Brain microvascular endothelial cell (primary cell): ENCODE results near the gene SLC22A15.

ENCODE experiments used
- DNase-seq: peaks from one replicate; pipeline ENCODE4 v3.0.0-alpha.2; 2020
- H3K27ac ChIP-seq: fragments of 250-450 bp; sonication (Bioruptor Pico); 2 replicates; pipeline ENCODE4 v1.5.1; 2020; ENCODE audit warnings: mild to moderate bottlenecking, moderate library complexity
- H3K27me3 ChIP-seq: fragments of 250-450 bp; sonication (Bioruptor Pico); replicated peaks from 2 replicates; pipeline ENCODE4 v1.5.1; 2020; ENCODE audit warnings: mild to moderate bottlenecking
- H3K36me3 ChIP-seq: fragments of 250-450 bp; sonication (Bioruptor Pico); replicated peaks from 2 replicates; pipeline ENCODE4 v1.5.1; 2020; ENCODE audit warnings: mild to moderate bottlenecking
- H3K4me3 ChIP-seq: 2 replicates; pipeline ENCODE4 v1.5.1; 2011; ENCODE audit warnings: low read depth, mild to moderate bottlenecking, control low read depth, low read length, moderate library complexity
- CTCF ChIP-seq: IDR thresholded peaks from 2 replicates; pipeline ENCODE4 v1.5.1; 2011; ENCODE audit warnings: low read depth, mild to moderate bottlenecking, moderate library complexity, low read length, control low read depth, inconsistent platforms; ENCODE audit errors: missing control alignments
- in situ Hi-C: cut with HindIII; loops from 2 replicates; pipeline ENCODE4 v1.10.0; 2017; ENCODE audit warnings: low sequenced_read_pairs, low pct_ligation_motif_present

Gene SLC22A15

DNA sequence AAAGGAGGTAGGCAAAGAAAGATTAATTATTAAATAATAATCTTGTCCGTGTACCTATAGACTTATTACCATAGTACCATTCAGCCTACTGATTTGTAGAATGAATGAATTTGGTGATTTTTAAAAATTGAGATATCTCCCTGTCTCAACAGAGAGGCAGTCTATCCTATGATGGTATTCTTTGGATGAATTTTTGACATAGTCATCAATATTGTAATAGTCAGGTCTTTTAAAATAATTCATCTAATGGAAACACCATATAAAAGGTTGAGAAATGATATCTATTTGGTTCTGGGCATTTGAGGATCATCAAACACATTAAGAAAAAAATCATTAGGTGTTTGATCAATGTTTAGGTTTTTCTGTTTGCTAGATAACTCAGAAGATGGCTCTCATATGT lies 99.3 kb downstream of the SLC22A15 start:
- Histone ChIP-seq H3K27me3 (no peaks in the 10 kb centered on the region), H3K27ac (no peak overlapping the region), H3K4me3 (no peak overlapping the region), H3K36me3 (no peaks in the 10 kb centered on the region)
- DNase-seq = no peak
- no peak for TF ChIP-seq CTCF
- in situ Hi-C loops = no loop called here

DNA sequence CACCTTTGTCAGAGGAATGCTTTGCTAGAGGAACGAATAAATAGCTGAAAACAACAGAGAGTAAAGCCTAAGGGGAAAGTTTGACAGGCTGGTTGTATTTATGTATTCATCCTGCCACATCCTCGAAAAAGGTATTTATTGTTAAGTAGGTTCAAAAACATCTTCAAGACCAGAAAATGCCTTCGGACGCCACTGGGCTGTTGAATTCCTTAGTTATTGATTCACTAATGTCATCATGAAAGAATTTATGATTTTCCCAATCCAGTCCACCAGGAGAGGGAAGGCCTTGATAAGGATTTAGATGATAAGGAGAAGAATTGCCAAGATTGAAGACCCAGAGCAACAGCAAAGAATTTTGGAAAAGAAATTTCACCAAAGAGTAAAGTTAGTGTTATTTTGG lies 99.7 kb downstream of the SLC22A15 start:
- Histone ChIP-seq H3K27ac (no peak overlapping the region), H3K27me3 (no peaks in the 10 kb centered on the region), H3K36me3 (no peaks in the 10 kb centered on the region), H3K4me3 (no peak overlapping the region)
- peak; percentile 2 for DNase-seq
- no peak for TF ChIP-seq CTCF
- in situ Hi-C loops = no loop called here

DNA sequence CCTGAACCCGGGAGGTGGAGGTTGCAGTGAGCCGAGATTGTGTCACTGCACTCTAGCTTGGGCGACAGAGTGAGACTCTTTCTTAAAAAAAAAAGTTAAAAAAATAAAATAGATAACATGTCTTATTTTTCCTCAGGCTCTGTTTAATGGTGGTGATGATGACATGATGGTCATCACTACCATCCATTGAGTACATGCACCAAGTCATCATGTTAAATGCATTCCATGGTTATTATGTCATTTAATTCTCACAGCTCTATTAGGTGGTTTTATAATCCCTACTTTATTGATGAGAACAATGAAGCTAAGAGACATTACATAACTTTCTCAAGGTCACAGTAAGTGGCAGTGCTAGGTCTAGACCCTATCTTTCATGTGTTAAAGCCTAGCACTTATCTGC lies 100.5 kb downstream of the SLC22A15 start:
- Histone ChIP-seq H3K36me3 (no peaks in the 10 kb centered on the region), H3K27ac (no peak overlapping the region), H3K27me3 (no peaks in the 10 kb centered on the region), H3K4me3 (no peak overlapping the region)
- TF ChIP-seq CTCF = no peak
- DNase-seq = no peak
- in situ Hi-C loops = no loop called here

DNA sequence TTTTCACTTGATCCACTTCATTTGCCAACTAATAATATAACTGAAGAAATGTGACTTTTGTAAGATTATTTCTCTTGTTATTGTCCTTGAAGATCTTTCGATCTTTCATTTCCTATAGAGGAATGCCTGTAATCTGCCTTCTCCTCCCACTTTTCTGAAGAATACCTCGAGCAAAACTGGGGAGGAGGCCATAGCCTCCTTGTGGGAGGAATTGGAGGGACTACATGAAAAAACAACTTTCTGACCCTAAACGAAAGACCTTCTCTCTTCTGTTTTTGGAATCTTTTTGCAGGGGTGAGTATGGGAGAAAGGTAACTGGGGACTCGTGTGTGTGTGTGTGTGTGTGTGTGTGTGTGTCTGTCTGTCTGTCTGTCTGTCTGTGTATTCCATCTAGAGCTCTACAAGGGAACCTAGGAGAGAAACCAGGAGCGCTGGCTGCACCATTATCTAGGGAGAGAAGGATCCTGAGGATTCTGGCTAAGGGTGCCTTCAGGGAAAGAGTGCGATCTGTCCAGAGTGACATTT lies 102.4 kb downstream of the SLC22A15 start:
- TF ChIP-seq CTCF = peak; percentile 12
- in situ Hi-C loops = no loop called here
- Histone ChIP-seq H3K36me3 (no peaks in the 10 kb centered on the region), H3K27ac (no peak overlapping the region), H3K27me3 (no peaks in the 10 kb centered on the region), H3K4me3 (no peak overlapping the region)
- DNase-seq = no peak

GRCh38 chr1:116087628-116088027 lies 111.3 kb downstream of the SLC22A15 start:
- Histone ChIP-seq H3K27ac (no peak overlapping the region), H3K4me3 (no peak overlapping the region), H3K36me3 (no peaks in the 10 kb centered on the region), H3K27me3 (no peaks in the 10 kb centered on the region)
- no peak for DNase-seq
- TF ChIP-seq CTCF = no peak
- in situ Hi-C loops = no loop called here

DNA sequence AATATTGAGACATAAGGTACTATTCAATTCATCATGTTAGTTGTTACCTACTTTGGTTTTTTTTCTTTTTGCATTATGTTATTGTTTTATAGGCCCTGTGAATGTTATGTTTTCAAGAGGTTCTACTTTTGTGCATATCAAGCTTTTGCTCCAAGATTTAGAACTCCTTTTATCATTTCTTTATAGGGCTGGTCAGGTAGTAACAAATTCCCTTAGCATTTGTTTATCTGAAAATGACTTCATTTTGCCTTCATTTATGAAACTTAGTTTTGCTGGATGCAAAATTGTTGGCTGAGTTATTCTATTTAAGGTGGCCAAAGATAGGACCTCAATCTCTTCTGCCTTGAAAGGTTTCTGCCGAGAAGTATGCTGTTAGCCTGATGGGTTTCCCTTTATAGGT lies 113.6 kb downstream of the SLC22A15 start:
- H3K4me3 ChIP-seq = no peak overlapping the region
- TF ChIP-seq CTCF = no peak
- no peak for DNase-seq
- H3K36me3 ChIP-seq = no peaks in the 10 kb centered on the region
- in situ Hi-C loops = no loop called here
- H3K27me3 ChIP-seq = no peaks in the 10 kb centered on the region
- no peak overlapping the region for H3K27ac ChIP-seq
